GM21529 (cell line): ENCODE measurements around the gene ANKEF1.

Experiments
- ATAC-seq: cut with Tn5 transposase; IDR thresholded peaks from one replicate; pipeline ENCODE4 v1.9.1; 2021; ENCODE audit not compliant: unreplicated experiment

The ANKEF1 gene

GRCh38 chr20:10078403-10078802 lies 43.6 kb downstream of the ANKEF1 start:
- no peak for ATAC-seq

GRCh38 chr20:10079964-10080363 lies 45.2 kb downstream of the ANKEF1 start:
- ATAC-seq, result no peak

GRCh38 chr20:10080574-10080973 lies 45.8 kb downstream of the ANKEF1 start:
- ATAC-seq, result no peak

GRCh38 chr20:10089871-10090587 lies 55.2 kb downstream of the ANKEF1 start:
- no peak for ATAC-seq

- peak; percentile 61 for ATAC-seq
Measured at GRCh38 chr20:10090588-10091166, 55.9 kb downstream of the ANKEF1 start.

- ATAC-seq, result no peak
Measured at GRCh38 chr20:10093087-10093591, 58.4 kb downstream of the ANKEF1 start.

- no peak for ATAC-seq
Measured at GRCh38 chr20:10094566-10095173, 59.9 kb downstream of the ANKEF1 start.

GRCh38 chr20:10096790-10097189 lies 62.0 kb downstream of the ANKEF1 start:
- ATAC-seq, result no peak

GRCh38 chr20:10105046-10105445 lies 70.3 kb downstream of the ANKEF1 start:
- no peak for ATAC-seq
